Upper lobe of left lung (tissue), 6 donors: ENCODE data around the gene NKAIN2. TPM values are rescaled to one million over a fixed set of nuclear protein-coding genes. Genes with fewer than 3 reads are reported as not detected.

Experiments used
- ATAC-seq, 2 donors: fragments of 200-7000 bp; cut with Tn5 transposase; one replicate each; pipeline ENCODE4 v1.9.1; 2022; ENCODE audit warnings: mild to moderate bottlenecking in 2 of 2, moderate library complexity in 2 of 2; ENCODE audit not compliant: low FRiP score in 2 of 2
- DNase-seq, 2 donors: peaks; one replicate each; pipeline ENCODE4 v3.0.0-alpha.2; 2019 to 2020
- H3K27ac ChIP-seq, 4 donors: fragments of 200-600 bp; sonication (generic); one replicate each; pipeline ENCODE4 v1.5.1; 2016 to 2019
- H3K27me3 ChIP-seq, 4 donors: fragments of 200-600 bp; sonication (generic); one replicate each; pipeline ENCODE4 v1.5.1; 2017 to 2019
- H3K36me3 ChIP-seq, 4 donors: fragments of 200-600 bp; sonication (generic); one replicate each; pipeline ENCODE4 v1.5.1; 2016 to 2019
- H3K4me1 ChIP-seq, 4 donors: fragments of 200-600 bp; sonication (generic); one replicate each; pipeline ENCODE4 v1.5.1; 2018 to 2019
- H3K4me3 ChIP-seq, 4 donors: fragments of 200-600 bp; sonication (generic); one replicate each; pipeline ENCODE4 v1.5.1; 2017 to 2019; ENCODE audit warnings: mild to moderate bottlenecking in 2 of 4, moderate library complexity in 1 of 4
- H3K9me3 ChIP-seq, 4 donors: fragments of 200-600 bp; sonication (generic); one replicate each; pipeline ENCODE4 v1.5.1; 2018 to 2019
- CTCF ChIP-seq, 6 experiments: fragments of 450-650 bp in 4 of 6; fragments of 200-600 bp in 2 of 6; sonication (generic) in 2 of 6; IDR thresholded peaks; one replicate each; pipeline ENCODE4 v1.5.1; 2016 to 2019; ENCODE audit warnings: antibody characterized with exemption in 6 of 6
- EP300 ChIP-seq, 4 donors: sonication (generic); formaldehyde crosslinking; IDR thresholded peaks; one replicate each; pipeline ENCODE4 v1.5.1; 2017; ENCODE audit warnings: antibody characterized with exemption in 4 of 4, control low read depth in 2 of 4
- POLR2A ChIP-seq, 4 donors: fragments of 450-650 bp; IDR thresholded peaks; one replicate each; pipeline ENCODE4 v1.5.1; 2016 to 2017; ENCODE audit warnings: antibody characterized with exemption in 4 of 4, mild to moderate bottlenecking in 2 of 4
- POLR2AphosphoS5 ChIP-seq, 2 donors: sonication (generic); formaldehyde crosslinking; IDR thresholded peaks; one replicate each; pipeline ENCODE4 v1.5.1; 2017; ENCODE audit warnings: antibody characterized with exemption in 2 of 2
- WGBS, 2 donors: methylation state at CpG; one replicate each; pipeline ENCODE4 v1.1.5; 2017 to 2018; 5-methylcytosine and 5-hydroxymethylcytosine counted together
- total RNA-seq, 6 donors: library from RNA; depleted of rRNA in 4 of 6; stranded (reverse); fragments of >200 nt in 4 of 6; gene quantifications; one replicate each; pipeline versions ENCODE4 v1.1.0 to v1.2.1, GENCODE V29; 2016 to 2021
- donor health status: DM: no; HTN: no; CAD: no; lungs with moderate emphysema.
- donor health status: DM: no; HTN: yes; CAD: no; lungs with severe emphysema.

Gene NKAIN2
- total RNA-seq, 6 donors from 2014 or later, result 0.13 to 0.20 TPM; not detected in 4

DNA sequence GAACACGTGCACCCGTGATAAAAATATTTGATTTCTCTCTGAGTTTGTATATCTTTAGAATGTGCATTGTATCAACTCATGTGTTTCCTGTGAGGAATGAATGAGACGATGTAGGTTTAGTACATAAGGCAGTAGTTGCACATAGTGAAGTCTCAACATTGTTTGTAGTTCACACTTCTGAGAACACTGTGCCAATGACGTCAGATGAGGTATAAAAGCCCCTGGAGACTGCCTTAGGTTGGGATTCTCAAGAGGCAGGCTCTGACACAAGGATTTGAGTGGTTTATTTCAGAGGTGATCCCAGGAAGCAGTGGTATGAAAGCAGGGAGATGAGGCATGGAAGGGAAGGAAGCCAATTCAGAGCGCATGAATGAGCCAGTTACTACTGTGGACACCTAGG lies 2.6 kb upstream of the NKAIN2 start:
- Histone ChIP-seq H3K36me3 (no peaks in the 10 kb centered on the region), H3K4me1 (peaks cover 11 to 19% (median 13%) of the 10 kb centered on the region in 4 donors), H3K9me3 (no peaks in the 10 kb centered on the region), H3K4me3 (no peak overlapping the region), H3K27ac (no peak overlapping the region), H3K27me3 (peaks cover 0 to 12% (median 5%) of the 10 kb centered on the region in 4 donors)
- ATAC-seq (no peak), DNase-seq (no peak)
- TF ChIP-seq CTCF (IDR thresholded peaks at IDR 0.05), result no peak
- no peak for TF ChIP-seq POLR2AphosphoS5 (IDR thresholded peaks at IDR 0.05)
- TF ChIP-seq EP300 (IDR thresholded peaks at IDR 0.05), result no peak
- TF ChIP-seq POLR2A (IDR thresholded peaks at IDR 0.05), result no peak
- WGBS, 2 donors, result 61 to 66% methylated on average over 5 of the region's 5 CpGs

DNA sequence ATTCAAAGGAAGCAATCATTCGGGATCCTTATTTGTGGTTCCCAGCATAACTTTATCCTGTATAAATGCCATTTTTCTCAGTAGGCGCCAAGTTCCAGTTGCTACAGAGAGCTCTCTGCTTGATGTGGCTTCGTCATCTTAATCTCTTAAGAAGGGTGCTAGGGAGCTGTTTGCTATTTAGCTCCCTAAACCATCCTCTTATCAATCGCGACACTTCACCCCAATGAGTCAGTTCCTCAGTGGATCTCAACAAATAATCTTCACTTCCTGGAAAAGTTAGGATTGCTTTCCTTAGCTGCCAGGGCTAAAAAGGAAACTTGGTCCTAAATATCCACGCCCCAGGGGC lies 1.3 kb upstream of the NKAIN2 start:
- no peak overlapping the region for H3K27ac ChIP-seq
- H3K27me3 ChIP-seq, result peaks cover 0 to 12% (median 5%) of the 10 kb centered on the region in 4 donors
- H3K4me1 ChIP-seq, result peaks cover 11 to 19% (median 13%) of the 10 kb centered on the region in 4 donors
- no peaks in the 10 kb centered on the region for H3K36me3 ChIP-seq
- 18 to 22% methylated on average over 6 of the region's 6 CpGs for WGBS, 2 donors
- no peak for DNase-seq
- peak in 1 of 2 donors; percentile 35 for ATAC-seq
- no peaks in the 10 kb centered on the region for H3K9me3 ChIP-seq
- TF ChIP-seq POLR2A (IDR thresholded peaks at IDR 0.05), result no peak
- no peak for TF ChIP-seq EP300 (IDR thresholded peaks at IDR 0.05)
- TF ChIP-seq CTCF (IDR thresholded peaks at IDR 0.05), result no peak
- TF ChIP-seq POLR2AphosphoS5 (IDR thresholded peaks at IDR 0.05), result no peak
- peak overlapping the region in 2 of 4 donors; percentile 42 to 57 for H3K4me3 ChIP-seq

- ATAC-seq (peak; percentile 92 to 93), DNase-seq (peak; percentile 84 to 95)
- Histone ChIP-seq H3K4me3 (peak overlapping the region; percentile 11 to 57 (median 46)), H3K9me3 (no peaks in the 10 kb centered on the region), H3K27me3 (peaks cover 0 to 12% (median 5%) of the 10 kb centered on the region in 4 donors), H3K36me3 (no peaks in the 10 kb centered on the region), H3K27ac (no peak overlapping the region), H3K4me1 (peaks cover 11 to 19% (median 13%) of the 10 kb centered on the region in 4 donors)
- 1% methylated on average over 54 to 60 of the region's 61 CpGs for WGBS, 2 donors
- TF ChIP-seq EP300 (IDR thresholded peaks at IDR 0.05) (no peak), CTCF (IDR thresholded peaks at IDR 0.05) (peak; percentile 52 to 80 (median 68)), POLR2A (IDR thresholded peaks at IDR 0.05) (no peak), POLR2AphosphoS5 (IDR thresholded peaks at IDR 0.05) (no peak)
Measured at GRCh38 chr6:123802697-123803503, 765 bp upstream of the NKAIN2 start.

- ATAC-seq, result no peak
- TF ChIP-seq POLR2A (IDR thresholded peaks at IDR 0.05) (no peak), CTCF (IDR thresholded peaks at IDR 0.05) (no peak), POLR2AphosphoS5 (IDR thresholded peaks at IDR 0.05) (no peak), EP300 (IDR thresholded peaks at IDR 0.05) (no peak)
- H3K27ac ChIP-seq, result no peak overlapping the region
- H3K27me3 ChIP-seq, result peaks cover 0 to 12% (median 5%) of the 10 kb centered on the region in 4 donors
- peak overlapping the region in 3 of 4 donors; percentile 38 to 51 (median 42) for H3K4me3 ChIP-seq
- no peaks in the 10 kb centered on the region for H3K36me3 ChIP-seq
- peaks cover 11 to 19% (median 13%) of the 10 kb centered on the region in 4 donors for H3K4me1 ChIP-seq
- no peaks in the 10 kb centered on the region for H3K9me3 ChIP-seq
- no peak for DNase-seq
- 4 to 14% methylated on average over 8 to 25 of the region's 25 CpGs for WGBS, 2 donors
Measured at GRCh38 chr6:123804014-123804786, 535 bp downstream of the NKAIN2 start.
